IPS-18a (cell line): ENCODE results near the gene TTLL10.
A peak's percentile ranks its signal among the peaks of the same experiment; 100 is the strongest.

ENCODE experiments used
- H3K27ac ChIP-seq: one replicate; pipeline ENCODE4 v1.5.1; 2013; ENCODE audit warnings: low read length
- H3K27me3 ChIP-seq: one replicate; pipeline ENCODE4 v1.6.1; 2013; ENCODE audit warnings: mild to moderate bottlenecking, low read length; ENCODE audit not compliant: control insufficient read depth, insufficient read depth
- H3K36me3 ChIP-seq: one replicate; pipeline ENCODE4 v1.6.1; 2013; ENCODE audit warnings: low read depth, low read length; ENCODE audit not compliant: control insufficient read depth
- H3K4me1 ChIP-seq: one replicate; pipeline ENCODE4 v1.6.1; 2013; ENCODE audit warnings: low read depth, low read length; ENCODE audit not compliant: control insufficient read depth
- H3K4me3 ChIP-seq: one replicate; pipeline ENCODE4 v1.5.1; 2013; ENCODE audit warnings: low read length
- H3K9ac ChIP-seq: one replicate; pipeline ENCODE4 v1.6.1; 2013; ENCODE audit warnings: mild to moderate bottlenecking, low read length, moderate library complexity
- H3K9me3 ChIP-seq: one replicate; pipeline ENCODE4 v1.6.1; 2013; ENCODE audit warnings: low read depth, low read length; ENCODE audit not compliant: control insufficient read depth

Gene TTLL10

GRCh38 chr1:1226566-1227362 lies 53.1 kb downstream of the TTLL10 start:
- no peak overlapping the region for H3K9ac ChIP-seq
- peaks cover 4% of the 10 kb centered on the region for H3K4me1 ChIP-seq
- H3K27me3 ChIP-seq = no peaks in the 10 kb centered on the region
- peaks cover 22% of the 10 kb centered on the region for H3K36me3 ChIP-seq
- H3K27ac ChIP-seq = no peak overlapping the region
- no peaks in the 10 kb centered on the region for H3K9me3 ChIP-seq
- H3K4me3 ChIP-seq = no peak overlapping the region

- Histone ChIP-seq H3K4me3 (no peak overlapping the region), H3K4me1 (peaks cover 4% of the 10 kb centered on the region), H3K27me3 (no peaks in the 10 kb centered on the region), H3K27ac (no peak overlapping the region), H3K36me3 (peaks cover 22% of the 10 kb centered on the region), H3K9me3 (no peaks in the 10 kb centered on the region), H3K9ac (no peak overlapping the region)
Observed at GRCh38 chr1:1227386-1227785, 53.7 kb downstream of the TTLL10 start.

- Histone ChIP-seq H3K27ac (no peak overlapping the region), H3K9ac (no peak overlapping the region), H3K36me3 (peaks cover 15% of the 10 kb centered on the region), H3K4me3 (no peak overlapping the region), H3K27me3 (no peaks in the 10 kb centered on the region), H3K4me1 (peaks cover 4% of the 10 kb centered on the region), H3K9me3 (no peaks in the 10 kb centered on the region)
Observed at GRCh38 chr1:1228187-1228586, 54.5 kb downstream of the TTLL10 start.

GRCh38 chr1:1228596-1229321 lies 55.1 kb downstream of the TTLL10 start:
- Histone ChIP-seq H3K9me3 (no peaks in the 10 kb centered on the region), H3K9ac (no peak overlapping the region), H3K36me3 (peaks cover 15% of the 10 kb centered on the region), H3K27me3 (no peaks in the 10 kb centered on the region), H3K27ac (no peak overlapping the region), H3K4me3 (no peak overlapping the region), H3K4me1 (peaks cover 4% of the 10 kb centered on the region)

- Histone ChIP-seq H3K9me3 (no peaks in the 10 kb centered on the region), H3K4me1 (peaks cover 4% of the 10 kb centered on the region), H3K36me3 (peaks cover 15% of the 10 kb centered on the region), H3K4me3 (no peak overlapping the region), H3K27me3 (no peaks in the 10 kb centered on the region), H3K9ac (no peak overlapping the region), H3K27ac (no peak overlapping the region)
Observed at GRCh38 chr1:1229770-1230169, 56.1 kb downstream of the TTLL10 start.

GRCh38 chr1:1230656-1231399 lies 57.1 kb downstream of the TTLL10 start:
- no peaks in the 10 kb centered on the region for H3K27me3 ChIP-seq
- peak overlapping the region; percentile 65 for H3K4me3 ChIP-seq
- no peaks in the 10 kb centered on the region for H3K9me3 ChIP-seq
- H3K4me1 ChIP-seq = peaks cover 4% of the 10 kb centered on the region
- peak overlapping the region; percentile 69 for H3K9ac ChIP-seq
- H3K36me3 ChIP-seq = peaks cover 15% of the 10 kb centered on the region
- no peak overlapping the region for H3K27ac ChIP-seq

- peaks cover 4% of the 10 kb centered on the region for H3K4me1 ChIP-seq
- peak within 1 kb of the TSS; percentile 40 for H3K27ac ChIP-seq
- peaks cover 15% of the 10 kb centered on the region for H3K36me3 ChIP-seq
- H3K27me3 ChIP-seq = no peaks in the 10 kb centered on the region
- H3K9me3 ChIP-seq = no peaks in the 10 kb centered on the region
- peak within 1 kb of the TSS; percentile 65 for H3K4me3 ChIP-seq
- H3K9ac ChIP-seq = peak within 1 kb of the TSS; percentile 69
Observed at GRCh38 chr1:1231400-1232207, 57.9 kb downstream of the TTLL10 start, which contains the start of gene SDF4. Gene SDF4 (minus strand): TSS chr1:1232001. CDS start chr1:1228772, 3,229 bp downstream.

- Histone ChIP-seq H3K27me3 (no peaks in the 10 kb centered on the region), H3K4me3 (peak within 1 kb of the TSS; percentile 65), H3K4me1 (peaks cover 4% of the 10 kb centered on the region), H3K27ac (peak within 1 kb of the TSS; percentile 40), H3K9ac (peak within 1 kb of the TSS; percentile 69), H3K36me3 (peaks cover 15% of the 10 kb centered on the region), H3K9me3 (no peaks in the 10 kb centered on the region)
Observed at GRCh38 chr1:1232208-1232795, 58.6 kb downstream of the TTLL10 start, which contains the start of gene B3GALT6. Gene B3GALT6 (plus strand): TSS chr1:1232237. CDS start chr1:1232279, 42 bp downstream.

GRCh38 chr1:1232796-1233566 lies 59.3 kb downstream of the TTLL10 start:
- no peak overlapping the region for H3K27ac ChIP-seq
- H3K9me3 ChIP-seq = no peaks in the 10 kb centered on the region
- peaks cover 4% of the 10 kb centered on the region for H3K4me1 ChIP-seq
- H3K4me3 ChIP-seq = no peak overlapping the region
- H3K9ac ChIP-seq = no peak overlapping the region
- no peaks in the 10 kb centered on the region for H3K27me3 ChIP-seq
- peaks cover 10% of the 10 kb centered on the region for H3K36me3 ChIP-seq

- no peak overlapping the region for H3K4me3 ChIP-seq
- H3K36me3 ChIP-seq = peaks cover 4% of the 10 kb centered on the region
- H3K4me1 ChIP-seq = peaks cover 4% of the 10 kb centered on the region
- H3K9me3 ChIP-seq = no peaks in the 10 kb centered on the region
- H3K27ac ChIP-seq = no peak overlapping the region
- H3K27me3 ChIP-seq = no peaks in the 10 kb centered on the region
- H3K9ac ChIP-seq = no peak overlapping the region
Observed at GRCh38 chr1:1233567-1233892, 59.9 kb downstream of the TTLL10 start.
